ENCODE data around the gene ICAM1.

GRCh38 chr19:10317045-10317856 is 46.3 kb downstream of the ICAM1 start:
- TF ChIP-seq POLR2A (IDR thresholded peaks at IDR 0.05): no peak
- no peak for TF ChIP-seq CTCF (IDR thresholded peaks at IDR 0.05)

Measured in thyroid gland (tissue), 4 donors.